Neuron (in vitro differentiated cells): ENCODE data around the gene NR5A2.

Experiments used
- H2AFZ ChIP-seq: one replicate; pipeline ENCODE4 v1.6.1; 2013; ENCODE audit warnings: low read depth, mild to moderate bottlenecking, inconsistent platforms, low read length, moderate library complexity
- H3K27me3 ChIP-seq: one replicate; pipeline ENCODE4 v1.6.1; 2013; ENCODE audit warnings: low read length; ENCODE audit not compliant: insufficient read depth
- H3K36me3 ChIP-seq: one replicate; pipeline ENCODE4 v1.6.1; 2013; ENCODE audit warnings: low read length; ENCODE audit not compliant: insufficient read depth
- H3K4me1 ChIP-seq: one replicate; pipeline ENCODE4 v1.6.1; 2013; ENCODE audit warnings: low read length; ENCODE audit not compliant: insufficient read depth
- H3K4me3 ChIP-seq: 2 replicates; pipeline ENCODE4 v1.5.1; 2013; ENCODE audit warnings: mild to moderate bottlenecking, low read length, moderate library complexity
- H3K9me3 ChIP-seq: one replicate; pipeline ENCODE4 v1.6.1; 2013; ENCODE audit warnings: low read length

NR5A2 gene

GRCh38 chr1:200152336-200152735 is 124.8 kb downstream of the NR5A2 start:
- no peaks in the 10 kb centered on the region for H3K4me1 ChIP-seq
- H3K4me3 ChIP-seq, result no peak overlapping the region
- H3K27me3 ChIP-seq, result no peaks in the 10 kb centered on the region
- H3K9me3 ChIP-seq, result no peaks in the 10 kb centered on the region
- H2AFZ ChIP-seq, result no peak overlapping the region
- H3K36me3 ChIP-seq, result no peaks in the 10 kb centered on the region

GRCh38 chr1:200153277-200154055 is 126.0 kb downstream of the NR5A2 start:
- no peaks in the 10 kb centered on the region for H3K36me3 ChIP-seq
- H3K4me3 ChIP-seq, result no peak overlapping the region
- no peaks in the 10 kb centered on the region for H3K27me3 ChIP-seq
- no peak overlapping the region for H2AFZ ChIP-seq
- H3K9me3 ChIP-seq, result no peaks in the 10 kb centered on the region
- no peaks in the 10 kb centered on the region for H3K4me1 ChIP-seq

- Histone ChIP-seq H3K4me1 (no peaks in the 10 kb centered on the region), H2AFZ (no peak overlapping the region), H3K27me3 (no peaks in the 10 kb centered on the region), H3K9me3 (no peaks in the 10 kb centered on the region), H3K4me3 (no peak overlapping the region), H3K36me3 (no peaks in the 10 kb centered on the region)
Observed at GRCh38 chr1:200154069-200154767, 126.7 kb downstream of the NR5A2 start.

- Histone ChIP-seq H3K36me3 (no peaks in the 10 kb centered on the region), H3K9me3 (no peaks in the 10 kb centered on the region), H3K27me3 (no peaks in the 10 kb centered on the region), H3K4me1 (no peaks in the 10 kb centered on the region), H3K4me3 (no peak overlapping the region), H2AFZ (no peak overlapping the region)
Observed at GRCh38 chr1:200157715-200158114, 130.2 kb downstream of the NR5A2 start.

GRCh38 chr1:200161801-200162200 is 134.3 kb downstream of the NR5A2 start:
- no peak overlapping the region for H2AFZ ChIP-seq
- no peak overlapping the region for H3K4me3 ChIP-seq
- no peaks in the 10 kb centered on the region for H3K9me3 ChIP-seq
- H3K4me1 ChIP-seq, result no peaks in the 10 kb centered on the region
- H3K36me3 ChIP-seq, result no peaks in the 10 kb centered on the region
- H3K27me3 ChIP-seq, result no peaks in the 10 kb centered on the region

DNA sequence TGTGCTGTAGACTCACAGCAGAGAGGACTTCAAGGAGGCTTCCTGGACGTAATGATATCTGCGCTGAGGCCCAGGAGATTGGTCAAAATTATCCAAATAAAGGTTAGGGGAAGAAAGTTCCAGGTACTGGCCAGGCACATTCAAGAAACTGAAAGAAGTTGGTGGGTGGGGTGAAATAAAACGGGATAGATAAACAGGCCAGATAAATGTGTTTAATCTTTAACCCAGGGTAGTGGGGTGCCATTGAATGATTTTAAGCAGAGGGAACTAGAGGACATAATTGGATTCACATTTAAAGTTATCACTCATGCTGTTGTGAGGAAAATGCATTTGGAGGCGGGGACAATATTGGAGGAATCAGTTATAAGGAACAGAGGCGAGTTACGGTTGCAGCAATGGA is 134.7 kb downstream of the NR5A2 start:
- Histone ChIP-seq H3K27me3 (no peaks in the 10 kb centered on the region), H3K4me3 (no peak overlapping the region), H2AFZ (no peak overlapping the region), H3K9me3 (no peaks in the 10 kb centered on the region), H3K36me3 (no peaks in the 10 kb centered on the region), H3K4me1 (no peaks in the 10 kb centered on the region)

GRCh38 chr1:200162877-200163276 is 135.4 kb downstream of the NR5A2 start:
- Histone ChIP-seq H3K27me3 (no peaks in the 10 kb centered on the region), H3K9me3 (no peaks in the 10 kb centered on the region), H2AFZ (no peak overlapping the region), H3K4me3 (no peak overlapping the region), H3K36me3 (no peaks in the 10 kb centered on the region), H3K4me1 (no peaks in the 10 kb centered on the region)

DNA sequence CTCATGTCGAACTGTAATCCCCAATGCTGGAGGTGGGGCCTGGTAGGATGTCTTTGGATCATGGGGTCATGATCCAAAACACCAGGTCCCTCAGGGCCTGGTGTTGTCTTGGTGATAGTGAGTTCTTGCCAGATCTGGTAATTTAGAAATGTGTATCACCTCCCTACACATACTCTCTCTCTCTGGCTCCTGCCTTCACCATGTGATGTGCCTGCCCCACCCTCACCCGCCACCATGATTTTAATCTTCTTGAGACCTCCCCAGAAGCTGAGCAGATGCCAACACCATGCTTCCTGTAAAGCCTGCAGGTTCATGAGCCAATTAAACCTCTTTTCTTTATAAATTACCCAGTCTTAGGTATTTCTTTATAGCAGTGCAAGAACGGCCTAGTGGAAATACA is 136.4 kb downstream of the NR5A2 start:
- Histone ChIP-seq H3K36me3 (no peaks in the 10 kb centered on the region), H3K4me3 (no peak overlapping the region), H2AFZ (no peak overlapping the region)

GRCh38 chr1:200165493-200166220 is 138.1 kb downstream of the NR5A2 start:
- H3K9me3 ChIP-seq, result no peaks in the 10 kb centered on the region
- no peaks in the 10 kb centered on the region for H3K36me3 ChIP-seq
- H3K4me3 ChIP-seq, result no peak overlapping the region
- H2AFZ ChIP-seq, result no peak overlapping the region
- no peaks in the 10 kb centered on the region for H3K4me1 ChIP-seq
- H3K27me3 ChIP-seq, result no peaks in the 10 kb centered on the region

More for the DNA sequence above, 136.4 kb downstream of the NR5A2 start:
- Histone ChIP-seq H3K4me1 (no peaks in the 10 kb centered on the region), H3K9me3 (no peaks in the 10 kb centered on the region), H3K27me3 (no peaks in the 10 kb centered on the region)

- no peak overlapping the region for H3K4me3 ChIP-seq
- H3K9me3 ChIP-seq, result no peaks in the 10 kb centered on the region
- no peaks in the 10 kb centered on the region for H3K4me1 ChIP-seq
- no peak overlapping the region for H2AFZ ChIP-seq
- no peaks in the 10 kb centered on the region for H3K27me3 ChIP-seq
- H3K36me3 ChIP-seq, result no peaks in the 10 kb centered on the region
Observed at GRCh38 chr1:200166411-200166810, 138.9 kb downstream of the NR5A2 start.

DNA sequence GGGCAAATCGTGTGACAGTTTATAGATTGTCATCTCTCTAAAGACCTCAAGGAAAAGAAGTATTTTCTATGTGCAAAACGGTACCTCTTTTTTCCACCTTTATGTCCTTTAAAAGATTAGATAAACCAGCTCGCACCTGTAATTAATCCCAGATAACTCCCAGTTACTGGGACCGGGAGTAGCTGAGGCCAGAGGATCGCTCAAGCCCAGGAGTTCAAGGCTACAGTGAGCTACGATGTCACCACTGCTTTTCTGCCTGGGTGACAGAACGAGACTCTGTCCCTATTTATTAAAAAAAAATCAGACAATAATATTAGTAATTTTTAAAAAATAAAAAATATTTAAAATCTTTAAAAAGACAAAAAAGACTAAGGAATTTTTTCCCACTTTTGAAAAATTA is 141.4 kb downstream of the NR5A2 start:
- Histone ChIP-seq H3K27me3 (no peaks in the 10 kb centered on the region), H3K9me3 (no peaks in the 10 kb centered on the region), H3K4me3 (no peak overlapping the region), H2AFZ (no peak overlapping the region), H3K4me1 (peaks cover 17% of the 10 kb centered on the region), H3K36me3 (no peaks in the 10 kb centered on the region)

DNA sequence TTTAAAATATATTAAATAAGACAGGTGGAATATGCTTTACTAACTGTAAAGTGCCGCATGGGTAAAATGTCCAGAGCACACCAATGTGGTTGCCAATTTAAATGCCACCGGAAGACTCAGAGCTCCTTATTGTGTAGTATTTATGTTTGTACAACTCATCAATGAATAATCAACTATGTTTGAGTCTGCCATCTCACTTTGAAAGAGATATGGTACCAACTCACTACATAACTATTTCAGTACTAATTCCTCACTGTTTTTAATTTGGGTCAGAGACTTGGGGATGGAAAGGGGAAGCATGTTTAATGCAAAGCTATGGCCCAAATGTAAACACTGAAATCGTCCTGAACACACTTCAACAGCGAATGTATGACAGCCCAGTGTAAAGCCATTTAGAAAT is 144.8 kb downstream of the NR5A2 start:
- no peaks in the 10 kb centered on the region for H3K36me3 ChIP-seq
- peaks cover 26% of the 10 kb centered on the region for H3K4me1 ChIP-seq
- H3K27me3 ChIP-seq, result no peaks in the 10 kb centered on the region
- no peak overlapping the region for H3K4me3 ChIP-seq
- H2AFZ ChIP-seq, result no peak overlapping the region
- H3K9me3 ChIP-seq, result no peaks in the 10 kb centered on the region

DNA sequence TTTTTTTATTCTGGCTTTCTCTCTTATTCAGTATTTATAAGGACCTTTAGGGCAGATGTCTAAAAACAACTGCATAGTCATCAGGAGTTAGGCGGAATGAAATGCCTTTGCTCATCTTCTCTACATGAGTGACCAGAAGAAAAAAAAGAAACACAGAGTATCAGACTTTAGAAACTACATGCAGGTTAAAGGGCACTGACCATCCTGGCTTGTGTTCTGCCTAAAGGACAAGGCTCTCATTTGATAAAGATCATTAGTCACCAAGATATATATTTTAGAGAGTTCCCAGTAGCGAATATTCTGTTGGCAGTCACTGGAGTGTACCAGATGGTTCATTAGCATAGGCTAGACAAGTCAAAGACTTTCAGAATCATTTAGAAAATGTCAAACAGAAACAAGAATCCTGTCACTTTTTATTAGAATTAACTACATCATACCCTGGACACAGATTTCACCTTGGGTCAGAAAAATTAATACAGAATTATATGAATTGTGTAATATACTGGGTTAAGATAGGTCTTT is 145.6 kb downstream of the NR5A2 start:
- Histone ChIP-seq H3K36me3 (no peaks in the 10 kb centered on the region), H2AFZ (no peak overlapping the region), H3K9me3 (no peaks in the 10 kb centered on the region), H3K27me3 (no peaks in the 10 kb centered on the region), H3K4me3 (no peak overlapping the region), H3K4me1 (peaks cover 26% of the 10 kb centered on the region)
